Esophagus (tissue), 2 donors: ENCODE results near the gene PDGFD. TPM values are rescaled to one million over a fixed set of nuclear protein-coding genes. Genes with fewer than 3 reads are reported as not detected.

Source experiments
- H3K27ac ChIP-seq, 2 donors: one replicate each; pipeline ENCODE4 v1.5.1; 2013; ENCODE audit warnings: low read depth in 2 of 2, mild to moderate bottlenecking in 2 of 2, inconsistent platforms in 1 of 2, low read length in 1 of 2, moderate library complexity in 1 of 2
- H3K27me3 ChIP-seq, 2 donors: one replicate each; pipeline ENCODE4 v1.6.1; 2013; ENCODE audit warnings: low read length in 2 of 2, control low read depth in 1 of 2, mild to moderate bottlenecking in 1 of 2; ENCODE audit not compliant: insufficient read depth in 2 of 2, control insufficient read depth in 1 of 2
- H3K36me3 ChIP-seq, 2 donors: one replicate each; pipeline ENCODE4 v1.6.1; 2013; ENCODE audit warnings: low read length in 1 of 2; ENCODE audit not compliant: control insufficient read depth in 2 of 2, insufficient read depth in 2 of 2
- H3K4me1 ChIP-seq, 2 donors: one replicate each; pipeline ENCODE4 v1.6.1; 2013; ENCODE audit warnings: low read length in 1 of 2; ENCODE audit not compliant: control insufficient read depth in 2 of 2, insufficient read depth in 2 of 2
- H3K4me3 ChIP-seq, 2 donors: one replicate each; pipeline ENCODE4 v1.5.1; 2013; ENCODE audit warnings: low read length in 2 of 2, mild to moderate bottlenecking in 2 of 2, low read depth in 1 of 2, moderate library complexity in 1 of 2
- H3K9me3 ChIP-seq, 2 donors: one replicate each; pipeline ENCODE4 v1.6.1; 2013; ENCODE audit warnings: mild to moderate bottlenecking in 2 of 2, low read depth in 1 of 2, low read length in 1 of 2, moderate library complexity in 1 of 2; ENCODE audit not compliant: control insufficient read depth in 2 of 2, insufficient read depth in 1 of 2
- WGBS, 2 donors: extraction: QIAGEN DNeasy Blood & Tissue Kit; methylation state at CpG; one replicate each; pipeline ENCODE4 v1.1.7; 2013; 5-methylcytosine and 5-hydroxymethylcytosine counted together
- polyA plus RNA-seq, 2 donors: library from polyadenylated mRNA; stranded (reverse); fragments of 200-250 nt; gene quantifications; one replicate each; pipeline ENCODE4 v1.2.3, GENCODE V29; 2013
- donor health status: healthy with polysubstance abuse.
- donor health status: Bipolar disorder and iron deficiency.

The PDGFD gene
- polyA plus RNA-seq, 2 donors, result 0.35 to 0.52 TPM

GRCh38 chr11:103947546-103947919, 216.4 kb downstream of the PDGFD start:
- Histone ChIP-seq H3K4me3 (no peak overlapping the region), H3K9me3 (no peaks in the 10 kb centered on the region), H3K27me3 (no peaks in the 10 kb centered on the region), H3K27ac (no peak overlapping the region), H3K4me1 (no peaks in the 10 kb centered on the region), H3K36me3 (no peaks in the 10 kb centered on the region)
- 37 to 43% methylated on average over 2 of the region's 2 CpGs for WGBS, 2 donors

- WGBS, 2 donors, result 52 to 55% methylated on average over 3 of the region's 3 CpGs
- H3K9me3 ChIP-seq, result no peaks in the 10 kb centered on the region
- H3K36me3 ChIP-seq, result no peaks in the 10 kb centered on the region
- no peak overlapping the region for H3K27ac ChIP-seq
- H3K4me3 ChIP-seq, result no peak overlapping the region
- no peaks in the 10 kb centered on the region for H3K4me1 ChIP-seq
- H3K27me3 ChIP-seq, result no peaks in the 10 kb centered on the region
These were observed 217.0 kb downstream of the PDGFD start for GRCh38 chr11:103946793-103947545.

DNA sequence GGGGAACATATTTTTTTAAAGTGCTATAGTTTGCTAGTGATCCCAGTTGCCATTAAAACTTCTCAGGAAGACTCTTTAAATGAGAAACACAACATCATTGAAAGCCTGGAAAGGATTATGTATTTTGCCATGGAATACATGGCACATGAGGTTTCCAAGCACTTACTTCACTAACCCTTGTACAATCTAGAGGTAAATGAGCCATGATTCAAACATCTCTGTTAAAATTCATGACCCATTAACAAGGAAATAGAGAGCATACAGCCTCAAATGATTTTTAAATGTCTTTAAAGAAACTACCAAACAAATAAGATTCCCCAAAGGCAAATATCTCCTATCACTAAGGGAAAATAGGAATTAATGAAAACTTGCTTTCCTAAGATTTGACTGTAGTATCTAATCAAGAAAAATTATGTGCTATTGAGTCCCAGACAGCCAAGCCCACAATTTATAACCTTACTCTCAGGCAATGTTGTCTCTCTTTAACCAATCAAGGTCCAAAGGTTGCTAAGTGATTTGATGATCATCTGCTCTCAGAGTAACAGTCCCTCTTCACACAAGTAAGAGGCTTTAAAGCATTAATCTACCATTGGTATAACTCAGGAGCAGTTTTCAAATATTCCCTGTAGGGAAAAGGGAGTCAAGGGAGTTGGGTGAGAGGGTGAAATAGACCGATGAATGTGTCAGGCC, 219.6 kb downstream of the PDGFD start:
- H3K27me3 ChIP-seq, result no peaks in the 10 kb centered on the region
- WGBS, 2 donors, result 92 to 98% methylated on average over 1 of the region's 1 CpG
- H3K27ac ChIP-seq, result no peak overlapping the region

DNA sequence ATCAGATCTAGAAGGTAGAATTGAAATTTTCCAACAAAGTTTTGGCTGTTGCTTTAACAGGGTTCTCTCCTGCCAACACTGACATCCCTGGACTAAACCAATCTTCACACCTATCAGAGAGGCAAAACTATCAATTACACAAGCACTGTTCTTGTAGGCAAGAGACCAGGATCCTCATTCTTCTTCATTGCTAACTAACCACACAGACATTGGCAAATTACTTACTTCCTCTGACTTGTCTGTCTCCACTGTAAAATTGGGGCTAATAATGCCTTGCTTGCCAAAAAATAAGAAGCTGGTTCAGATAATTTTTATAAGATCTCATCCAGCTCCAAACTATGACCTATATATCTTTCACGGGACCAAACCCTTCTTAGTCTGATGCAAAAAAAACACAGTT, 221.3 kb downstream of the PDGFD start:
- WGBS, 2 donors, result 93 to 95% methylated on average over 1 of the region's 1 CpG
- Histone ChIP-seq H3K9me3 (no peaks in the 10 kb centered on the region), H3K27ac (no peak overlapping the region), H3K36me3 (no peaks in the 10 kb centered on the region), H3K4me3 (no peak overlapping the region), H3K27me3 (no peaks in the 10 kb centered on the region), H3K4me1 (no peaks in the 10 kb centered on the region)

More for the DNA sequence above, 219.6 kb downstream of the PDGFD start:
- no peaks in the 10 kb centered on the region for H3K9me3 ChIP-seq
- no peaks in the 10 kb centered on the region for H3K36me3 ChIP-seq
- H3K4me1 ChIP-seq, result no peaks in the 10 kb centered on the region
- no peak overlapping the region for H3K4me3 ChIP-seq

- H3K9me3 ChIP-seq, result no peaks in the 10 kb centered on the region
- H3K27ac ChIP-seq, result no peak overlapping the region
- no peaks in the 10 kb centered on the region for H3K4me1 ChIP-seq
- 36 to 46% methylated on average over 2 of the region's 2 CpGs for WGBS, 2 donors
- H3K4me3 ChIP-seq, result no peak overlapping the region
- H3K27me3 ChIP-seq, result no peaks in the 10 kb centered on the region
- no peaks in the 10 kb centered on the region for H3K36me3 ChIP-seq
These were observed 223.4 kb downstream of the PDGFD start for GRCh38 chr11:103940551-103940950.

- no peaks in the 10 kb centered on the region for H3K4me1 ChIP-seq
- WGBS, 2 donors, result 87 to 90% methylated on average over 3 of the region's 3 CpGs
- no peaks in the 10 kb centered on the region for H3K27me3 ChIP-seq
- H3K9me3 ChIP-seq, result no peaks in the 10 kb centered on the region
- no peak overlapping the region for H3K27ac ChIP-seq
- H3K4me3 ChIP-seq, result no peak overlapping the region
- no peaks in the 10 kb centered on the region for H3K36me3 ChIP-seq
These were observed 224.3 kb downstream of the PDGFD start for GRCh38 chr11:103939694-103940093.

GRCh38 chr11:103936059-103936458, 227.9 kb downstream of the PDGFD start:
- Histone ChIP-seq H3K27me3 (no peaks in the 10 kb centered on the region), H3K4me1 (no peaks in the 10 kb centered on the region), H3K9me3 (no peaks in the 10 kb centered on the region), H3K36me3 (no peaks in the 10 kb centered on the region), H3K27ac (no peak overlapping the region), H3K4me3 (no peak overlapping the region)
- WGBS, 2 donors, result 37 to 60% methylated on average over 1 of the region's 1 CpG

DNA sequence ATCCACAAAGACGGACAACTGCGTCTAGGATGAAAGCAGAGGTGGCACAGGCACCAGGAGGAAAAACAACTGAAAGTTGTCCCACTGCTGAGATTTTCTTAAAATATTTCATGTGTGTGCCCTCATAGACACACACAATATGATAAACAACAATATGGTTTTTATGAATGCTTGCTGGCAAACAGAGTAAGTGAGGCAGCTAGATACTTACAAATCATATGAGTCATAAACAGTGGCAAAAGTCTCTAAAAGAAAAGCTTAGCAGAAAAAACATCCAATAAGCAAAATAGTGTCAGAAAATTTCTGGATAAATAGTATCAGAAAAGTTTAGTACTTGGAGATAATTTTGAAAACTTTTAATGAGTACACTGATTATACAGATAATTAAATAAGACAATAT, 228.7 kb downstream of the PDGFD start:
- no peak overlapping the region for H3K4me3 ChIP-seq
- no peaks in the 10 kb centered on the region for H3K36me3 ChIP-seq
- H3K27ac ChIP-seq, result no peak overlapping the region
- 94 to 96% methylated on average over 2 of the region's 2 CpGs for WGBS, 2 donors
- H3K9me3 ChIP-seq, result no peaks in the 10 kb centered on the region
- no peaks in the 10 kb centered on the region for H3K27me3 ChIP-seq
- no peaks in the 10 kb centered on the region for H3K4me1 ChIP-seq

- H3K4me1 ChIP-seq, result no peaks in the 10 kb centered on the region
- H3K36me3 ChIP-seq, result no peaks in the 10 kb centered on the region
- WGBS, 2 donors, result 72 to 87% methylated on average over 3 of the region's 3 CpGs
- H3K27ac ChIP-seq, result no peak overlapping the region
- no peak overlapping the region for H3K4me3 ChIP-seq
- H3K9me3 ChIP-seq, result no peaks in the 10 kb centered on the region
- H3K27me3 ChIP-seq, result no peaks in the 10 kb centered on the region
These were observed 234.6 kb downstream of the PDGFD start for GRCh38 chr11:103929170-103929903.
